Natural killer cell (primary cell): ENCODE results near the gene SMPD4. TPM values are rescaled to one million over a fixed set of nuclear protein-coding genes. Genes with fewer than 3 reads are reported as not detected.
"Not testable (repeated sequence)": the region's sequence is repeated elsewhere in the genome, so short reads cannot be mapped to it uniquely, and the experiment has no call there.

ENCODE experiments used
- ATAC-seq, 3 donors: fragments of 150-1000 bp in 2 of 3; fragments of 200-7000 bp in 1 of 3; cut with Tn5 transposase; 1 replicate in 1 of 3; 2 replicates in 2 of 3; pipeline ENCODE4 v1.10.0; 2021; ENCODE audit warnings: mild to moderate bottlenecking in 2 of 3, moderate library complexity in 2 of 3
- DNase-seq, 2 donors: peaks; one replicate each; pipeline versions ENCODE4 v3.0.0 to v3.0.0-alpha.2; 2013 to 2021; ENCODE audit warnings: mixed read lengths in 1 of 2
- H3K27ac ChIP-seq: one replicate; pipeline ENCODE4 v1.5.1; 2013; ENCODE audit warnings: mild to moderate bottlenecking, low read length
- H3K27me3 ChIP-seq: one replicate; pipeline ENCODE4 v1.6.1; 2013; ENCODE audit warnings: low read length; ENCODE audit not compliant: control insufficient read depth, insufficient read depth
- H3K36me3 ChIP-seq: one replicate; pipeline ENCODE4 v1.6.1; 2013; ENCODE audit warnings: low read length; ENCODE audit not compliant: control insufficient read depth, insufficient read depth
- H3K4me1 ChIP-seq: one replicate; pipeline ENCODE4 v1.6.1; 2013; ENCODE audit warnings: low read length; ENCODE audit not compliant: control insufficient read depth, insufficient read depth
- H3K4me3 ChIP-seq: one replicate; pipeline ENCODE4 v1.5.1; 2013; ENCODE audit warnings: low read length
- H3K9me3 ChIP-seq: one replicate; pipeline ENCODE4 v1.6.1; 2013; ENCODE audit warnings: low read length; ENCODE audit not compliant: control insufficient read depth, insufficient read depth
- H3K27ac Mint-ChIP-seq, 2 donors: one replicate each; pipeline ENCODE4 v1.8.0; 2022; ENCODE audit warnings: mild to moderate bottlenecking in 2 of 2, mixed read lengths in 2 of 2, moderate library complexity in 1 of 2
- H3K27me3 Mint-ChIP-seq, 2 donors: one replicate each; pipeline ENCODE4 v1.8.0; 2022; ENCODE audit warnings: low read depth in 2 of 2, mixed read lengths in 2 of 2
- H3K36me3 Mint-ChIP-seq: one replicate; pipeline ENCODE4 v1.8.0; 2022; ENCODE audit warnings: mixed read lengths
- H3K4me1 Mint-ChIP-seq, 2 donors: one replicate each; pipeline ENCODE4 v1.8.0; 2022; ENCODE audit warnings: mixed read lengths in 2 of 2
- H3K4me3 Mint-ChIP-seq: one replicate; pipeline ENCODE4 v1.8.0; 2022; ENCODE audit warnings: mild to moderate bottlenecking, moderate library complexity, mixed read lengths
- H3K9me3 Mint-ChIP-seq, 2 donors: one replicate each; pipeline ENCODE4 v1.8.0; 2022; ENCODE audit warnings: mixed read lengths in 2 of 2
- WGBS: methylation state at CpG from one replicate; pipeline ENCODE4 v1.1.7; 2013; ENCODE audit warnings: missing lambda C conversion rate; ENCODE audit not compliant: insufficient coverage; 5-methylcytosine and 5-hydroxymethylcytosine counted together
- intact Hi-C: fragments of 100-400 bp; cut with micrococcal nuclease; formaldehyde crosslinking; loops from one replicate; pipeline ENCODE4 v1.14.2; 2022
- total RNA-seq, 4 donors: library from RNA; stranded (reverse); fragments of 120-200 nt in 1 of 4; gene quantifications; one replicate each; pipeline versions ENCODE4 v1.2.3 to v1.2.4, GENCODE V29; 2013 to 2022
- TF ChIP-seq, protein P1 (sequence below): fragments of 200-600 bp; IDR thresholded peaks from one replicate; pipeline ENCODE4 v1.8.0; 2022; ENCODE audit warnings: antibody characterized with exemption

Gene SMPD4
- total RNA-seq, 3 donors from 2014 or later (not counting 1 experiment from before 2014, with no cell fraction given): 77.8 to 81.8 (median 79.0) TPM

- H3K9me3 ChIP-seq, H3K27me3 Mint-ChIP-seq, H3K36me3 ChIP-seq, H3K9me3 Mint-ChIP-seq, H3K36me3 Mint-ChIP-seq, H3K27me3 ChIP-seq: not testable (repeated sequence)
- peak; percentile 82 to 93 (median 83) for ATAC-seq
- Histone ChIP-seq H3K4me1 (peaks cover 25% of the 10 kb centered on the region), H3K4me3 (peak within 1 kb of the TSS; percentile 65), H3K27ac (peak within 1 kb of the TSS; percentile 82)
- WGBS: under 1% methylated on average over 75 of the region's 86 CpGs
- DNase-seq: peak; percentile 90 to 93
- Mint-ChIP-seq H3K4me3 (peak within 1 kb of the TSS; percentile 89), H3K4me1 (peaks cover 16 to 28% of the 10 kb centered on the region in 2 donors), H3K27ac (peak within 1 kb of the TSS; percentile 87 to 91)
- TF ChIP-seq, protein P1, sequence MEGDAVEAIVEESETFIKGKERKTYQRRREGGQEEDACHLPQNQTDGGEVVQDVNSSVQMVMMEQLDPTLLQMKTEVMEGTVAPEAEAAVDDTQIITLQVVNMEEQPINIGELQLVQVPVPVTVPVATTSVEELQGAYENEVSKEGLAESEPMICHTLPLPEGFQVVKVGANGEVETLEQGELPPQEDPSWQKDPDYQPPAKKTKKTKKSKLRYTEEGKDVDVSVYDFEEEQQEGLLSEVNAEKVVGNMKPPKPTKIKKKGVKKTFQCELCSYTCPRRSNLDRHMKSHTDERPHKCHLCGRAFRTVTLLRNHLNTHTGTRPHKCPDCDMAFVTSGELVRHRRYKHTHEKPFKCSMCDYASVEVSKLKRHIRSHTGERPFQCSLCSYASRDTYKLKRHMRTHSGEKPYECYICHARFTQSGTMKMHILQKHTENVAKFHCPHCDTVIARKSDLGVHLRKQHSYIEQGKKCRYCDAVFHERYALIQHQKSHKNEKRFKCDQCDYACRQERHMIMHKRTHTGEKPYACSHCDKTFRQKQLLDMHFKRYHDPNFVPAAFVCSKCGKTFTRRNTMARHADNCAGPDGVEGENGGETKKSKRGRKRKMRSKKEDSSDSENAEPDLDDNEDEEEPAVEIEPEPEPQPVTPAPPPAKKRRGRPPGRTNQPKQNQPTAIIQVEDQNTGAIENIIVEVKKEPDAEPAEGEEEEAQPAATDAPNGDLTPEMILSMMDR: peak; percentile 90
- intact Hi-C loops: loop anchor here (1.0 kb wide), 1 partner anchor 160 kb away; the partner anchor contains the start of gene IMP4
These were observed 679 bp upstream of the SMPD4 start, which contains the start of gene MZT2B for GRCh38 chr2:130181880-130182682. Gene MZT2B (plus strand): TSS chr2:130182262. CDS start chr2:130182283, 21 bp downstream.

DNA sequence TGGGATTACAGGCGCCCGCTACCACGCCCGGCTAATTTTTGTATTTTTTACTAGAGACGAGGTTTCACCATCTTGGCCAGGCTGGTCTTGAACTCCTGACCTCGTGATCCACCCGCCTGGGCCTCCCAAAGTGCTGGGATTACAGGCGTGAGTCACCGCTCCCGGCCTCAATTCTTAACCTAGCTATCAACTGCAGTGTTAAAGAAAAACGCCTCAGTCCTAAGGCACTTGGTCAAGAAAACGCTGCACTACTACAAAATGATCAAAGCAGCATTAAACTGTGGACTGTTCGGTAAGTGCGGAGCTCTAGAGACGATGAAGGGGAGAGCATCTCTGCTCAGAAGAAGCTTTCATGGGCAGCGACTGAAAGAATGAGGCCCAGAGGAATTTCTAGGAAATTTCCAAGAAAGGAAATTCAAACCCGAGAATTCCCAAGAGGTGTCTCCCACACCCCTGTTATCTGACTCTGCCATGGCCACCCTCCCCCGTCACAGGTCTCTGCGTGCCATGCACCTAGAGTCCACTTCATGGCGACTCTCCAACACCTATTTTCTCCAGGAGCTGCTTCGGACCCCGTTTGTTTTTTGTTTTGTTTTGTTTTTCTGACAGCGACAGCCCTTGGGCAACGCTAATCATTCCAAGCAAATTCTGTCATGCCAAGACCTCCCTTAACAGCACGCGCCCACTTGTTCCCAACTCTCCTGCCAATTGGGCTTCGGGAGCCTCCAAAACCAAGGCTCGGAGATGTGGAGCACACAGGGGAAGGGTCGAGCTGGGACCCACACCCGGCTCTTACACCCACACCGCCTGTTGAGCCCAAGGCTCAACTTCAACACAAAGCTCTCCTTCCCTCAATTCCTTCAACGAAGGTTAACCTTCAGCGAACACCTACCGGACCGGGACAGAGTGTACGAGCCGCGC is 738 bp downstream of the SMPD4 start:
- H3K27me3 ChIP-seq, intact Hi-C loops, H3K36me3 Mint-ChIP-seq, DNase-seq, ATAC-seq, H3K9me3 ChIP-seq, H3K36me3 ChIP-seq, H3K9me3 Mint-ChIP-seq, H3K27me3 Mint-ChIP-seq: not testable (repeated sequence)
- peaks cover 25% of the 10 kb centered on the region for H3K4me1 ChIP-seq
- WGBS: 32% methylated on average over 38 of the region's 38 CpGs
- H3K27ac ChIP-seq: peak overlapping the region; percentile 82
- Mint-ChIP-seq H3K4me1 (peaks cover 16 to 25% of the 10 kb centered on the region in 2 donors), H3K27ac (peak overlapping the region; percentile 87 to 91), H3K4me3 (peak overlapping the region; percentile 89)
- H3K4me3 ChIP-seq: peak overlapping the region; percentile 65

GRCh38 chr2:130174866-130175265 is 6.5 kb downstream of the SMPD4 start:
- DNase-seq, H3K4me3 Mint-ChIP-seq, H3K27ac Mint-ChIP-seq, H3K9me3 Mint-ChIP-seq, H3K27me3 ChIP-seq, H3K4me1 Mint-ChIP-seq, H3K36me3 Mint-ChIP-seq, H3K9me3 ChIP-seq, ATAC-seq, H3K27me3 Mint-ChIP-seq, intact Hi-C loops, H3K4me3 ChIP-seq, H3K27ac ChIP-seq, H3K4me1 ChIP-seq: not testable (repeated sequence)
- peaks cover 15% of the 10 kb centered on the region for H3K36me3 ChIP-seq
- WGBS: 86% methylated on average over 4 of the region's 5 CpGs

DNA sequence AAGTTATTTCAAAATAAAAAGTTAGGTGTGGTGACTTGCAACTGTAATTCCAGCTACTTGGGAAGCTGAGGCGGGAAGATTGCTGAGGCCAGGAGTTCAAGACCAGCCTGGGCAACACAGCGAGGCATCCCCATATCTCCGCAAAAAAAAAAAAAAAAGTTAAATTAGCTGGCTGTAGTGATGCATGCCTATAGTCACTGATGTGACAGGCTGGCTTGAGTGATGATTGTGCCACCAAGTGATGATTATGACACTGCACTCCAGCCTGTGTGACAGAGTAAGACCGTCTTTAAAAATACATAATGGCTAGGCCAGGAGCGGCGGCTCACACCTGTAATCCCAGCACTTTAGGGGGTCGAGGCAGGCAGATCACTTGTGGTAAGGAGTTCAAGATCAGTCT is 11.5 kb downstream of the SMPD4 start:
- H3K27me3 Mint-ChIP-seq: no peaks in the 10 kb centered on the region
- Histone ChIP-seq H3K27me3 (no peaks in the 10 kb centered on the region), H3K27ac (no peak overlapping the region), H3K4me1 (no peaks in the 10 kb centered on the region), H3K9me3 (no peaks in the 10 kb centered on the region), H3K4me3 (no peak overlapping the region), H3K36me3 (peaks cover 32% of the 10 kb centered on the region)
- ATAC-seq (peak in 1 of 3 donors; percentile 56), DNase-seq (no peak)
- no peak overlapping the region for H3K4me3 Mint-ChIP-seq
- TF ChIP-seq, protein P1: no peak
- intact Hi-C loops: no loop called here
- H3K9me3 Mint-ChIP-seq: no peaks in the 10 kb centered on the region
- H3K27ac Mint-ChIP-seq: no peak overlapping the region
- no peaks in the 10 kb centered on the region for H3K36me3 Mint-ChIP-seq
- H3K4me1 Mint-ChIP-seq: peaks cover 7 to 10% of the 10 kb centered on the region in 2 donors
- 96% methylated on average over 7 of the region's 7 CpGs for WGBS

DNA sequence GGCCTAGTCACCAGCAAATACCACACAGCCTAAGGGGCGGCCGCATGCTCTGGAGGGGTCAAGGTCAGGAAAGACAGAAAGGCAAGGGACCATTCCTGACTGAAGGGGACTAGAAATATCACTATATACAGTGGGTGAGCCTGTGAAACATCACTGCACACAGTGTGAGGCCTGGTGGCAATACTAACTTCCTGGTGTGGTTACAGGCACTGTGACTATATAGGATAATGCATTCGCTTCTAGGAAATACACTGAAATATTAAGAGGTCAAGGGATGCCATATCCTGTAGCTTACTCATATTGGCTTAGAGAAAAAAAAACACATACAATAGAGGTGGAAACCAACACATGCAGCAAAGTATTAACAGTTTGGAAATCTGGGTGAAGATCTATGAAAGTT is 12.2 kb downstream of the SMPD4 start:
- H3K4me1 ChIP-seq, H3K4me3 Mint-ChIP-seq, H3K27me3 ChIP-seq, H3K27ac ChIP-seq, DNase-seq, H3K9me3 ChIP-seq, H3K9me3 Mint-ChIP-seq, H3K4me3 ChIP-seq, H3K27me3 Mint-ChIP-seq, H3K36me3 Mint-ChIP-seq, intact Hi-C loops, H3K4me1 Mint-ChIP-seq: not testable (repeated sequence)
- no CpG with 5 or more reads among the region's 3 CpGs for WGBS
- peaks cover 34% of the 10 kb centered on the region for H3K36me3 ChIP-seq
- peak; percentile 80 to 91 (median 87) for ATAC-seq
- H3K27ac Mint-ChIP-seq: peak overlapping the region; percentile 32 to 52

- H3K27ac Mint-ChIP-seq, DNase-seq, H3K9me3 ChIP-seq, H3K4me3 Mint-ChIP-seq, H3K4me3 ChIP-seq, ATAC-seq, H3K36me3 Mint-ChIP-seq, H3K9me3 Mint-ChIP-seq, H3K27me3 Mint-ChIP-seq, H3K27me3 ChIP-seq, H3K4me1 ChIP-seq, H3K4me1 Mint-ChIP-seq, H3K27ac ChIP-seq, intact Hi-C loops: not testable (repeated sequence)
- H3K36me3 ChIP-seq: peaks cover 31% of the 10 kb centered on the region
- WGBS: 93% methylated on average over 3 of the region's 3 CpGs
These were observed 14.8 kb downstream of the SMPD4 start for GRCh38 chr2:130166611-130167010.
